Measurements from ENCODE around the gene KLHL14.

- no peak for TF ChIP-seq CTCF (IDR thresholded peaks at IDR 0.05)
- TF ChIP-seq POLR2AphosphoS5 (IDR thresholded peaks at IDR 0.05) = no peak
Observed at GRCh38 chr18:32763293-32763692, 9.5 kb downstream of the KLHL14 start.

Measured in breast epithelium (tissue), 3 donors.